Measurements from ENCODE around the gene FXYD7. TPM values are rescaled to one million over a fixed set of nuclear protein-coding genes. Genes with fewer than 3 reads are reported as not detected.
A peak's percentile ranks its signal among the peaks of the same experiment; 100 is the strongest.

Gene FXYD7
- total and polyA plus RNA-seq, 9 of the 15 experiments (the other 6 are each of a cell fraction or from before 2014, with no cell fraction given), result 0.10 to 0.80 (median 0.31) TPM; not detected in 3

DNA sequence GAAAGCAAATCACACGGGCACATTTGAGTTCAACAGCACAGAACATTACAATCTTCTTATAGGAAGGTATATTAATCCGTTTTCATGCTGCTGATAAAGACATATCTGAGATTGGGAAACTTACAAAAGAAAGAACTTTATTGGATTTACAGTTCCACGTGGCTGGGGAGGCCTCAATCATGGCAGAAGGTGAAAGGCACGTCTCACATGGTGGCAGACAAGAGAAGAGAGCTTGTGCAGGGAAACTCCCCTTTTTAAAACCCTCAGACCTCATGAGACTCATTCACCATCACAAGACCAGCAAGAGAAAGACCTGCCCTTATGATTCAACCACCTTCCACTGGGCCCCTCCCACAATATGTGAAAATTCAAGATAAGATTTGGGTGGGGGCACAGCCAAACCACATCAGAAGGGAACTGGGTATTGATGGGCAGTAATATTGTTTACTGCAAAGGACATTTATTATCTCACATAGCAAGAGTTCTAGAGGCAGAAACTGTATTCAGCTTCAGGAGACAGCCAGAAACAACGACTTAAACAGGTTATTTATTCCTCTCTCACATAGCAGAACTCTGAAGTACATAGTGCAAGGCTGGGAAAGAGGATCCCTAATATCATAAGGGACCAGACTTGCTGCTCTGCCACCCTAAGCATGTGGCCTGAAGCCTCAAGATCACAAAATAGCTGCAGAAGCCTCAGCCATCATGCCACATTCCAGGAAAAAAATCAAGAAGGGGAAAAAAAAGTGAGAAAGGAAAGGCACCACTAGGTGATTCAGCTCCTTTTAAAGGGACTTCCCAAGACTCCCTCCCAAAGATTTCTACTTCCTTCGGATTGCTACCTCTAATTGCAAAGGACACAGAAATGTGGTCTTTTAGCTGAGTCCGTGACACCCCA lies 34.6 kb downstream of the FXYD7 start (continued):
- TF ChIP-seq, protein P1, sequence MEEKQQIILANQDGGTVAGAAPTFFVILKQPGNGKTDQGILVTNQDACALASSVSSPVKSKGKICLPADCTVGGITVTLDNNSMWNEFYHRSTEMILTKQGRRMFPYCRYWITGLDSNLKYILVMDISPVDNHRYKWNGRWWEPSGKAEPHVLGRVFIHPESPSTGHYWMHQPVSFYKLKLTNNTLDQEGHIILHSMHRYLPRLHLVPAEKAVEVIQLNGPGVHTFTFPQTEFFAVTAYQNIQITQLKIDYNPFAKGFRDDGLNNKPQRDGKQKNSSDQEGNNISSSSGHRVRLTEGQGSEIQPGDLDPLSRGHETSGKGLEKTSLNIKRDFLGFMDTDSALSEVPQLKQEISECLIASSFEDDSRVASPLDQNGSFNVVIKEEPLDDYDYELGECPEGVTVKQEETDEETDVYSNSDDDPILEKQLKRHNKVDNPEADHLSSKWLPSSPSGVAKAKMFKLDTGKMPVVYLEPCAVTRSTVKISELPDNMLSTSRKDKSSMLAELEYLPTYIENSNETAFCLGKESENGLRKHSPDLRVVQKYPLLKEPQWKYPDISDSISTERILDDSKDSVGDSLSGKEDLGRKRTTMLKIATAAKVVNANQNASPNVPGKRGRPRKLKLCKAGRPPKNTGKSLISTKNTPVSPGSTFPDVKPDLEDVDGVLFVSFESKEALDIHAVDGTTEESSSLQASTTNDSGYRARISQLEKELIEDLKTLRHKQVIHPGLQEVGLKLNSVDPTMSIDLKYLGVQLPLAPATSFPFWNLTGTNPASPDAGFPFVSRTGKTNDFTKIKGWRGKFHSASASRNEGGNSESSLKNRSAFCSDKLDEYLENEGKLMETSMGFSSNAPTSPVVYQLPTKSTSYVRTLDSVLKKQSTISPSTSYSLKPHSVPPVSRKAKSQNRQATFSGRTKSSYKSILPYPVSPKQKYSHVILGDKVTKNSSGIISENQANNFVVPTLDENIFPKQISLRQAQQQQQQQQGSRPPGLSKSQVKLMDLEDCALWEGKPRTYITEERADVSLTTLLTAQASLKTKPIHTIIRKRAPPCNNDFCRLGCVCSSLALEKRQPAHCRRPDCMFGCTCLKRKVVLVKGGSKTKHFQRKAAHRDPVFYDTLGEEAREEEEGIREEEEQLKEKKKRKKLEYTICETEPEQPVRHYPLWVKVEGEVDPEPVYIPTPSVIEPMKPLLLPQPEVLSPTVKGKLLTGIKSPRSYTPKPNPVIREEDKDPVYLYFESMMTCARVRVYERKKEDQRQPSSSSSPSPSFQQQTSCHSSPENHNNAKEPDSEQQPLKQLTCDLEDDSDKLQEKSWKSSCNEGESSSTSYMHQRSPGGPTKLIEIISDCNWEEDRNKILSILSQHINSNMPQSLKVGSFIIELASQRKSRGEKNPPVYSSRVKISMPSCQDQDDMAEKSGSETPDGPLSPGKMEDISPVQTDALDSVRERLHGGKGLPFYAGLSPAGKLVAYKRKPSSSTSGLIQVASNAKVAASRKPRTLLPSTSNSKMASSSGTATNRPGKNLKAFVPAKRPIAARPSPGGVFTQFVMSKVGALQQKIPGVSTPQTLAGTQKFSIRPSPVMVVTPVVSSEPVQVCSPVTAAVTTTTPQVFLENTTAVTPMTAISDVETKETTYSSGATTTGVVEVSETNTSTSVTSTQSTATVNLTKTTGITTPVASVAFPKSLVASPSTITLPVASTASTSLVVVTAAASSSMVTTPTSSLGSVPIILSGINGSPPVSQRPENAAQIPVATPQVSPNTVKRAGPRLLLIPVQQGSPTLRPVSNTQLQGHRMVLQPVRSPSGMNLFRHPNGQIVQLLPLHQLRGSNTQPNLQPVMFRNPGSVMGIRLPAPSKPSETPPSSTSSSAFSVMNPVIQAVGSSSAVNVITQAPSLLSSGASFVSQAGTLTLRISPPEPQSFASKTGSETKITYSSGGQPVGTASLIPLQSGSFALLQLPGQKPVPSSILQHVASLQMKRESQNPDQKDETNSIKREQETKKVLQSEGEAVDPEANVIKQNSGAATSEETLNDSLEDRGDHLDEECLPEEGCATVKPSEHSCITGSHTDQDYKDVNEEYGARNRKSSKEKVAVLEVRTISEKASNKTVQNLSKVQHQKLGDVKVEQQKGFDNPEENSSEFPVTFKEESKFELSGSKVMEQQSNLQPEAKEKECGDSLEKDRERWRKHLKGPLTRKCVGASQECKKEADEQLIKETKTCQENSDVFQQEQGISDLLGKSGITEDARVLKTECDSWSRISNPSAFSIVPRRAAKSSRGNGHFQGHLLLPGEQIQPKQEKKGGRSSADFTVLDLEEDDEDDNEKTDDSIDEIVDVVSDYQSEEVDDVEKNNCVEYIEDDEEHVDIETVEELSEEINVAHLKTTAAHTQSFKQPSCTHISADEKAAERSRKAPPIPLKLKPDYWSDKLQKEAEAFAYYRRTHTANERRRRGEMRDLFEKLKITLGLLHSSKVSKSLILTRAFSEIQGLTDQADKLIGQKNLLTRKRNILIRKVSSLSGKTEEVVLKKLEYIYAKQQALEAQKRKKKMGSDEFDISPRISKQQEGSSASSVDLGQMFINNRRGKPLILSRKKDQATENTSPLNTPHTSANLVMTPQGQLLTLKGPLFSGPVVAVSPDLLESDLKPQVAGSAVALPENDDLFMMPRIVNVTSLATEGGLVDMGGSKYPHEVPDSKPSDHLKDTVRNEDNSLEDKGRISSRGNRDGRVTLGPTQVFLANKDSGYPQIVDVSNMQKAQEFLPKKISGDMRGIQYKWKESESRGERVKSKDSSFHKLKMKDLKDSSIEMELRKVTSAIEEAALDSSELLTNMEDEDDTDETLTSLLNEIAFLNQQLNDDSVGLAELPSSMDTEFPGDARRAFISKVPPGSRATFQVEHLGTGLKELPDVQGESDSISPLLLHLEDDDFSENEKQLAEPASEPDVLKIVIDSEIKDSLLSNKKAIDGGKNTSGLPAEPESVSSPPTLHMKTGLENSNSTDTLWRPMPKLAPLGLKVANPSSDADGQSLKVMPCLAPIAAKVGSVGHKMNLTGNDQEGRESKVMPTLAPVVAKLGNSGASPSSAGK (IDR thresholded peaks at IDR 0.05), result 0 out of 2 replicates have a peak, but pooled peaks have one; percentile 9
- TF ChIP-seq BCOR (IDR thresholded peaks at IDR 0.05), result peak; percentile 62; the same call in 1 of the 2 replicates
- no peak for TF ChIP-seq SMARCA4 (IDR thresholded peaks at IDR 0.05)
- TF ChIP-seq, protein P2, sequence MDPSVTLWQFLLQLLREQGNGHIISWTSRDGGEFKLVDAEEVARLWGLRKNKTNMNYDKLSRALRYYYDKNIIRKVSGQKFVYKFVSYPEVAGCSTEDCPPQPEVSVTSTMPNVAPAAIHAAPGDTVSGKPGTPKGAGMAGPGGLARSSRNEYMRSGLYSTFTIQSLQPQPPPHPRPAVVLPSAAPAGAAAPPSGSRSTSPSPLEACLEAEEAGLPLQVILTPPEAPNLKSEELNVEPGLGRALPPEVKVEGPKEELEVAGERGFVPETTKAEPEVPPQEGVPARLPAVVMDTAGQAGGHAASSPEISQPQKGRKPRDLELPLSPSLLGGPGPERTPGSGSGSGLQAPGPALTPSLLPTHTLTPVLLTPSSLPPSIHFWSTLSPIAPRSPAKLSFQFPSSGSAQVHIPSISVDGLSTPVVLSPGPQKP (CRISPR knock-in tag; IDR thresholded peaks at IDR 0.05), result no peak
- TF ChIP-seq CBX3 (IDR thresholded peaks at IDR 0.05; ENCODE audit: borderline replicate concordance in 1 of 2, low read length in 2 of 2), result peak in 1 of 2 experiments; percentile 85; a peak in 2 of 3 replicates
- 0 out of 2 replicates have a peak, but pooled peaks have one; percentile 18 for TF ChIP-seq CBFA2T3 (IDR thresholded peaks at IDR 0.05)
